HG03520 (cell line): ENCODE results near the gene TPRG1L.

ENCODE experiments used
- ATAC-seq: cut with Tn5 transposase; IDR thresholded peaks from one replicate; pipeline ENCODE4 v1.9.1; 2021; ENCODE audit warnings: mild to moderate bottlenecking, moderate library complexity; ENCODE audit not compliant: unreplicated experiment

The TPRG1L gene

DNA sequence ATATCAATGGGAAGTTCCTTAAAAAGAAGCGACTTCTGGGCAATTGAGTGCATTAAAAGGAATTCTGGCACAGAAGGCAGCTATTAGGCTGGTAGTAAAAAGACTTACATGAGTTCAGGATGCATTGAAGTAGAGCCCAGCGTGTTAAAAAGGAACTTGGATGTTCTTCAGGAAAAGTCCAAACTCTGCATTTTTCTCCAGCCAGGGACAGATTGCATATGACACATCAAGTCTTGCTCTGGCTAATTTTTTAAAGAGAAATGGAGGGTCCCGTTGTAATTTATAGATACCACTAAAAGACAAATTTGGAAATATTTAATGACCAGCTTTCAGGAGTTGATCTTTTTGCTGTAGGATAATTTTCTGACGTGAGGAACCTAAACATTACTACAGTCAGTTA is 1.2 kb downstream of the TPRG1L start:
- no peak for ATAC-seq

DNA sequence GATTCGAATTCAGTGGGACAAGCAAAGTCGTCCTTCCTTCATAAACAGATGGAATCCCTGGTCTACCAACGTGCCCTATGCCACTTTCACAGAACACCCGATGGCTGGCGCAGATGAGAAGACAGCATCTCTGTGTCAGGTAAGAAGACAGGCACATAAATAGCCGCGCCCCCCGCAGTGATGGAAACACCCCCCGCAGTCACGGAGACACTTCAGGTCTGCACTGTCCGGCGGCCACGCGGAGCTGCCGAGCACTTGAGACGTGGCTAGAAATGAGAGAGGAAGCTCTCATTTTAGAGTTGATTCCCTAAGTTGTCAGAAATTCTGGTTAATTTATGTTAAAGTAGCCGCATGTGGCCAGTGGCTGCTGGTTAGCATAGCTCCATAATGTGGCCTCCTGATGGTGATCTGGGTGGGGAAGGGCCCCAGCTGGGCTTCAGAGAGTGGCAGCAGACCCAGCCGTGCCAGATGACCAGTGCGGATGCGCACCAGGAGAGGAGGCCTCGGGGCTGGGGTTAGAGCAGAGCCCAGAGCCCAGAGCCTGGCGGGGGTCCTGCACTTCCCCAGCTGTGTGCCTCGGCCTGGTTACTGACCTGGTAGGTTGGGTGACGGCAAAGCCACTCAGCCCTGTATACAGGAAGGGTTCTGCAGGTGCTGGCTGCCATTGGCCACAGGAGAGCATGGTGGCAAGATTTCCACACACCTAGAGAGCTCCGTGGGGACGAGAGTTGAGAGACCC is 2.9 kb downstream of the TPRG1L start:
- no peak for ATAC-seq

DNA sequence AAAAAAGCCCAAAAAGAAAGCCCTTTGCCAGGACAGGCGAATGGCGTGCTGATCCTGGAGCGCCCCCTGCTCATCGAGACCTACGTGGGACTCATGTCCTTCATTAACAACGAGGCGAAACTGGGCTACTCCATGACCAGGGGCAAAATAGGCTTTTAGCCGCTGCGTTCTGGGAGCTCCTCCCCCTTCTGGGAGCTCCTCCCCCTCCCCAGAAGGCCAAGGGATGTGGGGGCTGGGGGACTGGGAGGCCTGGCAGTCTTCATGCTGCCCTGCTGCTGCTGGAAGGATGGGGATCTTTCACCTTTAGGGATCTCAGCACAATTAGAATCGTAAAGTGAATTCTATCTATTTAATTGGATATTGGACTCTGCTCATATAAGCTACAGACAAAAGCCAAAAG is 3.6 kb downstream of the TPRG1L start:
- no peak for ATAC-seq

DNA sequence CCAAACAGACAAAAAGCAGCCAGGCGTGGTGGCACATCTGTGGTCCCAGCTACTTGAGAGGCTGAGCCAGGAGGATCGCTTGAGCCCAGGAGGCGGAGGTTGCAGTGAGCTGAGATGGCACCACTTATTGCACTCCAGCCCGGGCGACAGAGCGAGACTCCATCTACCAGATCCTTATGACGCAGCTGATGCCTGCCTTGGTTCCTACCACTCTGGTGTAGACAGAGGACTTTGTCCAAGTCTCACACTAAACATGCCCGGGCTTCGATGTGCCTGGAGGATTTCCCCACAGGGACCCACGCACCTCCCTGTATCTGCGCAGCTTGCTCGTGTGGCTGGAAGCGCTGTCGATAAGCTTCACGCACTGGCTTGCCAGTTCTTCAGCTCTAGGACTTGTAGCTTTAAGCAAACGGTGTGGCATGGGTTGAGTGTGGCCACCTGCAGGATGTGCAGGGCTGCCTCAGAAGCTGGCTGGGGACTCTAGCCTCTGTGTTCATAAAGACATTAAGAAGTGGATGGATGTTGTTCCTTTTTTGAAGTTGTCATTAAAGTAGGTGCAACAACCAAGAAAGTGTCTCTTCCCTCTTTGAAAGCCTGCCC is 4.8 kb downstream of the TPRG1L start:
- ATAC-seq, result no peak

DNA sequence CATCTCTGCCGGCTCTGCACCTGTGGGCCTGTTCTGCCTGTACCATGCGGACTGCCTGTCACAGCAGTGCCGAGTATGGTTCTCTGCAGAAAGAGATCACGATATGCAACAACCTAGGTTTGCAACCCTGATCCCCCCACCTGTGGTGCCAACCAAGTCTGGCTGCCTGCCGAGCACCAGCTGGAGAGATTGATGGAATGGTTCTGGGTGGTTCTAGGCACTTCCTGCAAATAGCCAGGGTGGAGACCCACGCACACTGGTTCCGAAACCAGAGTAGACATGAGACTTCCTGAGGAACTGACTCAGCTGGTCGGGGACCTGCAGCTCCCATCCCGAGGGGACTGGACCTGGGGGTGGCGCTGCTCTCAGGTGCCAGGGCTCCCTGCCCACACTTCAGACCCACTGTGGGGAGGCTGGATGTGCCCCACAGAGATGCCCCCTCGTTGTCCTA is 5.4 kb downstream of the TPRG1L start:
- no peak for ATAC-seq

DNA sequence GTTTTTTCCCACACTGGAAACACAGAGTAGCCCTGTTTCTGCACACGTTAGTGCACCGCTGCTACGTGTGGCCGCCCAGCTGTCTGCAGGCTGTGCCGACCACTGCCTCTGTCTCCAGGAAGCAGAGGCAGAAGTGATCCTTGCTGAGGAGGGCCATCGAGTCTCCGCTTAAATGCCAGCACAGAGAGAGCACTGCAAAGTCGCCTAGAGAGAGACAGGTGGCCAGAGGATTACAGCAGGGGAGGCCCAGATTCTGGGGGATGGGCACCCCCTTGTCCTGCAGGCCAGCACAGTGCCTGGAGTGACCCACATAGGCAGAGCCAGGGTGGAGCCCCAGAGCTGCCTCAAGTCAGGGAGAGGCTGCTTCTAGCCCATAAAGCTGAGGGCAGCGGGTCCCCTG is 6.1 kb downstream of the TPRG1L start:
- ATAC-seq, result no peak

DNA sequence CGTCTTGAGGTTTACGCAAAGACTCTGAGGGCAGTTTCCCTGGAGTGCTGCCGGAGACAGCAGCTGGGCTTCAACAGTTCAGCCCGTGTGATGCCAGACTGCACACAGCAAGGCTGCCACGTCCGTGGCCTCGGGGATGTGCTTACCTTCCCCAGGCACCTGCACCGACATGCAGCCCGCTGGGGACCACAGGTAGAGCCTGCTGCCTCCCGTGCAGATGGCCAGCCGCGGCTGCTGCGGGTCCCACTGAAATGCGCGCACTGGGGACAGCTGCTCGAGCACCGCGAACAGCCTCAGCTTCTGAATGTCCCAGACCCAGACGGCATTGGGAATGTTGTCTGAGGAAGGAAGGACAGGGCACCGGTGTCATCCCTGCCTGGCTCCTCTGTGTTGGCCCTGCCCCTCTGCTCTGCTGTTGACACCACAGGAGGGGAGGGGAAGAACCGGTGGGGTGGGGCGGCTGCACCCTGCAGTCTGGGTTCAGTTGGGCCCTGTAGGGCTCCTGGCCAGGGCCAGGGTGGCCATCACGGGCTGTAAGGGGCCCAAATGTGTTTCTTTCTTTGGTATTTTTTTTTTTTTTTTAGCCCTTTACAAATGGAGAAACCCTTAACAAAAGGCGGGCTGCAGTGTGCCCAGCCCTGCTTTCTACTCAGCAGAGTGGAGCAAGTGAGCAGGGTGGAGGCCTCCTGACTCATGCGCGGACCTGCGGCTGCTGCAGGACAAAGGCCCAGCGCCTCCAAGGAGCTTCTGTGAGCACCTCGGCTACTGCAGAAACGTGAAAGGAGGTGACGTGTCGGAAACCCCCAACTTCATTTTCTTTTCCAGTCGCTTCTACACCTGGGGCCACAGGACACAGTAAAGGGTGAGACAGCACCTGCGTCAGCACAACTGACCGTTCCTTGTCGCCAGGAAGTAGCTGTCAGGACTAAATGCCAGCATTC is 6.8 kb downstream of the TPRG1L start:
- no peak for ATAC-seq

DNA sequence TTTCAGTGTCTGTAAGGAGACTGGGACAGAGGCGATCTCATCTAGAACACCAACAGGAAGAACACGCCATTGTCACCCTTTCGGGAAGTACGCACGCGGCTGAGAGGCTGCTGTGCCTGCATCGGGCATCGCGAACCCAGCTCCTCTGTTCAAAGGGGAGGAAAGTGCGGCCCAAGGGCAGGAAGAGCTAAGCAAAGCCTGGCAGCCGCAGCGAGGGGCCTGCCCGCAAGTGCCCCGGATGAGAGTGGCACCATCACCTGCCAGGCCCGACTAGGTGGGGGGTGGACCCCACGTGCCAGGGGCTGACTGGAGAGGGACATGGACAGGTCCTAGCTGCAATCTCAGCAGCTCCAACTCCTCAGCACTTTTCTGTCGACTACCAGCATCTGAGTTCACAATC is 7.5 kb downstream of the TPRG1L start:
- ATAC-seq, result no peak

DNA sequence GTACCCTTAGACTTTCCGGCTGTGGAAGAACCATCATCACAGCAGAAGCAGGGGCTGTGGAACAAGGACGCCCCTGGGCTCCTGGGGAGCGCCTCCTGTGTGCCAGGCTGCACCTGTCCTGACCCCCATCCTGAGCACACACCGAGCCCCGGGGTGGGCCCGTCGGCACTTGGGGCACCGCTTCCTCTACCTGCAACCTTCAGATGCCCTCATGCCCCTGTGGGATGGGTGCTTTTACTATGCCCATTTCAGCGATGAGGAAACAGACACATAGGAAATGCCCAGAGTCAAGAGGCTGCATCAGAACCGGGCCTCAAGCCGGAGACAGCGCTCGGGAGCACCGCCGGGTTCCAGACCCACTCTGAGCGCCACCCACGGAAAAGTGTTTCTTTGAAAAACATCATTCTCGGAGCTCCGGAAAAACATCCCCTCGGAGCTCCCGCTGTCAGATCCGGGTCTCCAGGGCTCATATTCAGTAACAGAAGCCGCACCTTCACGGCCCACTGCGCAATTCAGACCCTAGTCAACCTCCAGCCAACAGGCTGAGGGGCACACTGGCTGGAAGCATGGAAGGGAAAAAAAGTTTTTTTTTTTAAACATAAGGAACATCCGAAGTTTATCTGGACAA is 8.0 kb downstream of the TPRG1L start:
- ATAC-seq, result no peak

DNA sequence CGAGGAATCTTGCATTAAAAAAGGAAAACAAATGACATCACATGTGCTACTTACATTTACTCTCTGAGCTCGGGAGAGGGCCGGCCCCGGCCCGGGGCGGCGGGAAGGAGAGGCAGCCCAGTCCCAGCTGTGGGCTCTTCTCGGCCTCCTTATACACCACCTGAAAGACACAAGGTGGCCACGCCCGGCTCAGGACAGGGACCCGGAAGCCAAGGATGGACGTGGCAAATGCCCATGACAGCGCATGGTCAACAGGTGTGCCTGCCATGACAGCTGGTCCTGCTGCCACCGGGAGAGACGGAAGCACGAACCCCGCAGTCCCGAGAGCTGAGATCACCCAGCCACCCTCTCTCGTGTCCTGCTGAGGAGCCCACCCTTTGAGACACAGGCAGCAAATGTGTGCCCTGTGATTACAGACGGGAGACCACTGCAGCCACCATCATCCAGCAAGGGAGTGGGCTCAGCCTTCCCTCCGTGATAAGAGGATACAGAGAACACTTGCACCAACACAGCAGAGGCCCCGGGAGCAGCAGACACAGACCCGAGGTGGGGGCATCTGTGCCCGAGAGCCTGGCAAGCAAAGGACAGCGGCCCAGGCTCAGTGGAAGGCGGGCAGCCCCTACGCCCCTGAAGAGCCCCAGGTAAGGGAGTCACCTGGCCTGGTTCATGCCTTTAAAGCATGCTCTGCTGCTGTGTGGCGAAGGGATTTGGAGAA is 8.7 kb downstream of the TPRG1L start:
- ATAC-seq, result no peak

DNA sequence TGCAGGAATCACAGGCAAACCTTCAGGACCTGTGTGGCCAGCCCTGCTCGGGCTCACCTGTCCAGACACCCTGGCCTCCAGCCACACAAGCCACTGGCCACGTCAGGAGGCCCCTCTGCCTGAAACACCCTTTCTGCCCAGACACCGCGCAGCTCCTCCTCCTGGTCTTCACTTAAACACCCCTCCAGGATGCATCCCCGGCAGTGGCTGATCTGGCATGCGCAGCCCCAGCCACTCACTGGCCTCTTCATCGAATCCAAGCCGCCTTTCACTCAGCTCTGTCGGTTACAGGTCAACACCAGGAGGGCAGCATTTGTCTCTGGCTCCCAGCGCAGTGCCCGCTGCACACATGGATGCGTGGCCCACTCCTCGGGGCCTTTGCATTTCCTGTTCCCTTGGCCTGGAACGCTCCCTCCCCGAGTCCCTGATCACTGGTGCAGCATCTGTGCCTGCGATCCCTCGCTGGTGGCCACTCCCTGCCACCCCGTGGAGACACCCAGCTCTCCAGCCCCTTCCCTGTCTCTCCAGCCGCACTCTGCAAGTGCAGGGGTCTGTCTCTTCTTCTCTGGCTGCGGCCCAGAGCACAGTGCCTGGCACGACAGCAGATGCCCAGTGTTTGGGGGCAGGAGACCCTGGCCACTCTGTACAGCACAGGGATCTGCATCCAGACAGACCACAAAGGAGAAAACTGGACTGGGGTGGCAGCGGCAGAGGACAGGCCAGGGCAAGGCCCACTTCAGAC is 9.4 kb downstream of the TPRG1L start:
- ATAC-seq, result no peak

DNA sequence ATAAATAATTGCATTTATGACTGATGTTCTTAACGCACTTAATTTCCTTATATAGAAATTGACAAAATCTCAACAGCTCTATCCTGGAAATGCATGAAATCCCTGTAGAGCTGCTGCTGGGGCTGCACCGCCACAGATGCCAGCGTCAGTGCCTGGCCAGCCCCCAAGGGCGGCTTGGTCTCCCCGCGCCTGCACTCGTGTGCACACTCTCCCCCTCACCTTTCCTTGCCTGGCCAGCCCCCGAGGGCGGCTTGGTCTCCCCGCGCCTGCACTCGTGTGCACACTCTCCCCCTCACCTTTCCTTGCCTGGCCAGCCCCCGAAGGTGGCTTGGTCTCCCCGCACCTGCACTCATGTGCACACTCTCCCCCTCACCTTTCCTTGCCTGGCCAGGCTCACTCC is 11.3 kb downstream of the TPRG1L start:
- no peak for ATAC-seq

DNA sequence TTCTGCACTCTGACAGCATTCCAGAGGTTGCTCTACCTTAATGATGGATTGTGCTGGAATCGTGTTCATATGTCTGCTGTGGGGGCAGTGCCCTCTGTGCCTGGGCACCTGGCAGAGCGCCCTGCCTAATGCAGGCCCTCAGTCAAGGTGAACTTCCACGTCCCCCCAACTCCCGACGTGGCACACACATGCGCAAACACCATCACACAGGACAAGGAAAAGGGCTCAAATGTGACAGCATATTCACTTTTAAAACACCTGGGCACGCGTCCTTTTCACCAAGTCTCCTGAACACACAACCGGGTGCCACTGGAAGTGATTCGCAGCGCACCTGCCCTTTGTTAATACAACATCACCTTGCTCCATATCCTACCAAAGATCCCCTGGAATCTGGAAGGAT is 11.7 kb downstream of the TPRG1L start:
- no peak for ATAC-seq

DNA sequence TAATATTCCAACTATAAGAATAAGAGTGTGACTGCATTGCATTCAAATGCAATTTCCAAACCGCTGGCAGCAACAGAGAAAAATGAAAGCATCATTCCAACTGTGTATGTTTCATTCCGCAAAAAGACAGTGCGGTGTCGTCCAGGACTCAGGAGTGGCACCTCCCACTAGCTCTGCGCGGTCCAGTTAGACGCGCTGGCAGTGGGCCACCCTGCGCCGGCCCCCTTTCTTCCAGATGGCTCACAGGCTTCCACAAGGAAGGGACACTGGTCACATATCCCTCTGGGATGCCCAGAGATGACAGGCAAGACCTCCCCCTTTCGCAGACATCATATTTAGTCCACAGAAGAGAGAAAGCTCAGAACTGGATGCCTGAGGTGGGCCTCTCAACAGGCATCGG is 13.2 kb downstream of the TPRG1L start:
- ATAC-seq, result no peak

DNA sequence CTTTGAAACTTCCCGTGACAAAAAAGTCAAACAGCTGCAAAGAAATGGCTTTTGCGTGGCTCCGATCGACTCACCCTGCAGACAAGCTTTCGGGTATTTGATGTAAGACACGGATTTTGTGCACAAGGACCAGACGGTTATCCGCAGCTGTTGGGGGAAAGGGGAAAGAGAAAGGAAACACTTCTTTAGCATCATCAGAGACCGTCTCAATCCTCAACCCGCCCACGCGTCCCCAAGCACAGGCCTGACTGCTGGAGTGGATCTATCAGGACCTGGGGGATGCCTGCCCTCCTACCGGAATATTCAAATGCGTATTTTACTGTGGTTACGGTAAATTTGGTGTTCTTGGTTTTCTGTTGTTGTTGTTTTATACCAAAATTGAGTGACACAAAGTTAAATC is 13.9 kb downstream of the TPRG1L start:
- ATAC-seq, result no peak

DNA sequence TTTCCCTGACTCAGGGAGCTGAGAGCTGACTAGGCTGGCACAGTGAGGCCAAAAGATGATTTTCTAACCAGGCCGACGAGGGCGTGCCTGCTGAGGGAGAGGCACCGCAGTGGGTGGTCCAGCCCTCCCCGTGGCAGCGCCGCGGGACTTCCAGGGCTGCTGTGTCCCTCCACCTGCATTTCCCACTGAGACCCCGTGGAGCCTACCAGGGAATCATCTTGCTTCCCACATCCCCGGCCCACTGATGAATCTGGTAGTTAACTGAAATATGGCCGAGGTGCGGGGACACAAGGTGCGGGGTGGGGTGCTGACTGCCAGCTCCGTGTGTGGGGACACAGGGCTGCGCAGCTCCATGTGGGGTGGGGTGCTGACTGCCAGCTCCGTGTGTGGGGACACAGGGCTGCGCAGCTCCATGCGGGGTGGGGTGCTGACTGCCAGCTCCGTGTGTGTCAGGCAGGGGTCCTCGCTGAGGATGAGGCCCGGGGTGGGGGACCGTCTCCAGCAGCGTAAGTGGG is 14.6 kb downstream of the TPRG1L start:
- no peak for ATAC-seq

DNA sequence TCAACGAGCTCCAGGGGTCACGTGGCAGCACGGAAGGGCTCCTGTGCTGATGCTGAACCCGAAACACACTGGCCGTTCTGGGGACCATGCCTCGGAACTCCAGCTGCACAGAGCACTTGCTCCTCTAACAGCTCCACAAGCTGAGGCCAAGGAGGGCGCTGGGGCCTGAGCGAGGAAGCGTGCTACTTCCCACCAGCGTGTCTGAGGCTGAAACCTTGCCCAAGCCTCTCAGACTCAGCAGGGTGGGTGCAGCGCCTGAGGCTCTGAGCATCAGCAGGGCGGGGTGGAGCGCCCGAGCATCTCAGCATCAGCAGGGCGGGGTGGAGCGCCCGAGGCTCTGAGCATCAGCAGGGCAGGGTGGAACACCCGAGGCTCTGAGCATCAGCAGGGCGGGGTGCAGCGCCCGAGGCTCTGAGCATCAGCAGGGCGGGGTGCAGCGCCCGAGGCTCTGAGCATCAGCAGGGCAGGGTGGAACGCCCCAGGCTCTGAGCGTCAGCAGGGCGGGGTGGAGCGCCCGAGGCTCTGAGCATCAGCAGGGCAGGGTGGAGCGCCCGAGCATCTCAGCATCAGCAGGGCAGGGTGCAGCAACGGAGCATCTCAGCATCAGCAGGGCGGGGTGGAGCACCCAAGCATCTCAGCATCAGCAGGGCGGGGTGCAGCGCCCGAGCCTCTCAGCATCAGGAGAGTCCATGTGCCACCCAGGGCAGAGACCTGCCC is 15.5 kb downstream of the TPRG1L start:
- ATAC-seq, result no peak

DNA sequence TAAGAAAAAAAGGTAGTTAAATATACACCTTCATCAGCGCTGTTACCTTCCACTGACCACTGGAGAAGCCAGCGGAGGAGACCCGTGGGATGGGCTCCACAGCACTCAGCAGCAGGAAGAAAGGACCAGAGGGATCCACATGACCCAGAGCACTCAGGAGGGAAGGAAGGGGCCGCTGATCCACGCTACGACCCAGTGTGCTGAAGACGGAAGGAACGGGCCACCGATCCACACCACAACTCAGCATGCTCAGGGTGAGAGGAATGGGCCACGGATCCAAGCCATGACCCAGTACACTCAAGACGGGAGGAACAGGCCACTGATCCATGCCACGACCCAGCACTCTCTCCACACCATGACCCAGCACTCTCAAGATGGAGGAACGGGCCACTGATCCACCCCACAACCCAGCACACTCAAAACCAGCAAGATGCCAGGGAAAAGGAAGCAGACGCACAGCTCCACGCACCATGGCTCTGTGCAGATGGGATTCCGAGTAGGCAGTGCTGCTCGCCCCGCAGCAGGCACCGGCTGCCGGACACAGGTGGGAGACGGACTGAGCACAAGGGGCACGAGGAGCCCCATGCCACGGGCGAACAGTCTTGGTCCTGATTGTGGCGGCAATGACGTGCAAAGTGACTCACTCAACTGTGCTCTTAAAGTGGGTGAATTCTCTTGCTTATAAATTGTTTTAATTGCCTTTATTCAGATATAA is 16.4 kb downstream of the TPRG1L start:
- no peak for ATAC-seq
